ENCODE measurements around the gene DENND10. TPM values are rescaled to one million over a fixed set of nuclear protein-coding genes. Genes with fewer than 3 reads are reported as not detected.

The DENND10 gene
- total RNA-seq, 6 experiments from 2014 or later: 24.0 to 46.4 (median 36.1) TPM

DNA sequence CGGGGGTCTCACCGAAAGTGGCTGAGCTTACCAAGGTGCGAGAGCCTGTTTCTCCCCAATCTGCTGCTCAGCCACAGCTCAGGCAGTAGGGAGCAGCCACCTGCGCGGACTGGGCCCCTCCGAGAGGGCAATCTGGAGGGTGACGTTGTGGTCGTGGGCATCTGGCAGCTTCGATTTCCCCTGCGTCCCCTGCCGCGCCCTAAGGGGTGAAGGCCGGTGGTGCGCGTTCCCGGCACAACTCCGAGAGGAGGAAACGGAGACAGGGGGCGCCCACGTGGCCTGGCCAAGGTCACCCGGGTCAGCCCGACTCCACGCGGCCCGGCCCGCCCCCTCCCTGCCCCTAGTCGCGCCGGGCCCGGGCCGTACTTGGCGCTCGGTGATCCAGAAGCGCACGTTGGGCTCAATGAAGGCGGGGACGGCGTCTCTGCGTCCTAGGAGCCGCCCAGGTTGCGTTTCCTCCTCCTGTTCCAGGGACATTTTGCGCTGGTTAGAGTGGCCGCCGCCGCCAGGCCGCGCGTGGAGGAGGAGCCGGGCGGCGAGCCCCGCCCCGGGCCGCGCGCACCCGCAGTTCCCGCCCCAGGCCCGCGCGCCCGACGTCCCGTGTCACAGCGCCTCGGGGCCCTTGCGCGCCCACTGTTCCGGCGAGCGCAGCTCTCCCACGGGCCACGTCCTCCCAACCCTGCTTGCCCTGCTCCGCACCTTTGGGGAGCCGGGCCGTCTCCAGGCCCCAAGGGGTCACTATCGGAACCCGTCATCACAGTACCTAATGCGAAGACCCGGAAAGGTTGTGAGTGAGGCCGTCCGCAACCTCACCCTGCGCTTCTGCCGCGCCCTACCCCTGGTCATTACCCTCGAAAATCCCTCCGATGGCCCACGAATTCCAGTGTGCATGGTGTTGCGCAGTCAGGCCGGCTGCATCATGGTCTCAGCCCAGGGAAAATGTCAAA is 61.5 kb downstream of the DENND10 start, which contains the start of gene SFXN4:
Gene SFXN4 (minus strand): TSS at position 544 of the 947 bp plus-strand sequence. CDS start 67 bp downstream, at position 477.
- WGBS (ENCODE audit: insufficient coverage, low coverage, low lambda C conversion rate, missing lambda C conversion rate): under 1% methylated on average over 25 of the region's 90 CpGs
- peaks cover 0 to 26% (median 3%) of the 10 kb centered on the region in 4 donors for H3K4me1 ChIP-seq
- peaks cover 0 to 30% (median 9%) of the 10 kb centered on the region in 4 donors for H3K36me3 ChIP-seq
- H3K27ac ChIP-seq: peak within 1 kb of the TSS; percentile 85 to 87 (median 87)
- peak; percentile 88 to 92 (median 90) for DNase-seq
- H3K9me3 ChIP-seq: no peaks in the 10 kb centered on the region
- TF ChIP-seq, protein P1, sequence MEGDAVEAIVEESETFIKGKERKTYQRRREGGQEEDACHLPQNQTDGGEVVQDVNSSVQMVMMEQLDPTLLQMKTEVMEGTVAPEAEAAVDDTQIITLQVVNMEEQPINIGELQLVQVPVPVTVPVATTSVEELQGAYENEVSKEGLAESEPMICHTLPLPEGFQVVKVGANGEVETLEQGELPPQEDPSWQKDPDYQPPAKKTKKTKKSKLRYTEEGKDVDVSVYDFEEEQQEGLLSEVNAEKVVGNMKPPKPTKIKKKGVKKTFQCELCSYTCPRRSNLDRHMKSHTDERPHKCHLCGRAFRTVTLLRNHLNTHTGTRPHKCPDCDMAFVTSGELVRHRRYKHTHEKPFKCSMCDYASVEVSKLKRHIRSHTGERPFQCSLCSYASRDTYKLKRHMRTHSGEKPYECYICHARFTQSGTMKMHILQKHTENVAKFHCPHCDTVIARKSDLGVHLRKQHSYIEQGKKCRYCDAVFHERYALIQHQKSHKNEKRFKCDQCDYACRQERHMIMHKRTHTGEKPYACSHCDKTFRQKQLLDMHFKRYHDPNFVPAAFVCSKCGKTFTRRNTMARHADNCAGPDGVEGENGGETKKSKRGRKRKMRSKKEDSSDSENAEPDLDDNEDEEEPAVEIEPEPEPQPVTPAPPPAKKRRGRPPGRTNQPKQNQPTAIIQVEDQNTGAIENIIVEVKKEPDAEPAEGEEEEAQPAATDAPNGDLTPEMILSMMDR (IDR thresholded peaks at IDR 0.05): peak in 2 of 4 donors; percentile 0 to 7
- peak; percentile 76 for TF ChIP-seq POLR2A (IDR thresholded peaks at IDR 0.05)
- intact Hi-C loops (cut with DNase I): no loop called here
- H3K4me3 ChIP-seq: peak within 1 kb of the TSS; percentile 74 to 87 (median 80)
- H3K27me3 ChIP-seq: no peaks in the 10 kb centered on the region
- peak; percentile 92 to 97 (median 94) for ATAC-seq

GRCh38 chr10:119166118-119166500 is 62.2 kb downstream of the DENND10 start:
- H3K36me3 ChIP-seq: peaks cover 0 to 26% (median 10%) of the 10 kb centered on the region in 4 donors
- WGBS (ENCODE audit: insufficient coverage, low coverage, low lambda C conversion rate, missing lambda C conversion rate): 80% methylated on average over 2 of the region's 7 CpGs
- no peak for ATAC-seq
- peak overlapping the region; percentile 85 to 87 (median 87) for H3K27ac ChIP-seq
- H3K4me1 ChIP-seq: peaks cover 0 to 26% (median 3%) of the 10 kb centered on the region in 4 donors
- TF ChIP-seq POLR2A (IDR thresholded peaks at IDR 0.05): no peak
- TF ChIP-seq, protein P1 (IDR thresholded peaks at IDR 0.05): no peak
- no peaks in the 10 kb centered on the region for H3K9me3 ChIP-seq
- H3K27me3 ChIP-seq: no peaks in the 10 kb centered on the region
- peak overlapping the region; percentile 74 to 87 (median 80) for H3K4me3 ChIP-seq
- DNase-seq: no peak
- intact Hi-C loops (cut with DNase I): no loop called here

DNA sequence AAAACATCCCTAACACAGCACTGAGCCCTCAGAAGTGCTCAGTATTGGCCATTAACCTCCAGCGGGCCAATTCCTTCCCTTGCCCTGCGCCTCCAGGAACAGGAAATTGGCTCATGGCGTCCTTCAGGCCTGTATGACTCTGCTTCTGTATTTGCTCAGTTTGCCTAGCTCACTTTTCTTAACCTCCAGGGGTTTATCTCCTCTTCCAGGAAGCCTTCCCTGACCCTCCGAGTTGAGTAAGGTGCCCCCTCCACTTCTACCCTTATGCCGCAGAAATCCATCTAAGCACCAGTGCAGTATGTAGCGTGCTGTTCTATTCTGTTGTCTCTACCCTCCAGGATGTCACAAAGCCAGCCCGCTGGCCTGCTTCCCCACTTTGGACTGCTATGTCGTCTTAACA is 62.7 kb downstream of the DENND10 start:
- peaks cover 0 to 31% (median 11%) of the 10 kb centered on the region in 4 donors for H3K36me3 ChIP-seq
- ATAC-seq: no peak
- intact Hi-C loops (cut with DNase I): no loop called here
- H3K4me1 ChIP-seq: peaks cover 0 to 26% (median 3%) of the 10 kb centered on the region in 4 donors
- TF ChIP-seq, protein P1 (IDR thresholded peaks at IDR 0.05): no peak
- TF ChIP-seq POLR2A (IDR thresholded peaks at IDR 0.05): no peak
- no peaks in the 10 kb centered on the region for H3K27me3 ChIP-seq
- 37% methylated on average over 3 of the region's 8 CpGs for WGBS (ENCODE audit: insufficient coverage, low coverage, low lambda C conversion rate, missing lambda C conversion rate)
- peak overlapping the region in 1 of 3 donors; percentile 87 for H3K27ac ChIP-seq
- DNase-seq: no peak
- H3K9me3 ChIP-seq: no peaks in the 10 kb centered on the region
- H3K4me3 ChIP-seq: no peak overlapping the region

GRCh38 chr10:119167041-119167440 is 63.1 kb downstream of the DENND10 start:
- TF ChIP-seq, protein P1 (IDR thresholded peaks at IDR 0.05): no peak
- TF ChIP-seq POLR2A (IDR thresholded peaks at IDR 0.05): no peak
- H3K36me3 ChIP-seq: peaks cover 0 to 36% (median 15%) of the 10 kb centered on the region in 4 donors
- no peaks in the 10 kb centered on the region for H3K27me3 ChIP-seq
- no peak overlapping the region for H3K27ac ChIP-seq
- DNase-seq (no peak), ATAC-seq (no peak)
- H3K4me1 ChIP-seq: peaks cover 0 to 24% (median 3%) of the 10 kb centered on the region in 4 donors
- 81% methylated on average over 8 of the region's 8 CpGs for WGBS (ENCODE audit: insufficient coverage, low coverage, low lambda C conversion rate, missing lambda C conversion rate)
- H3K9me3 ChIP-seq: no peaks in the 10 kb centered on the region
- intact Hi-C loops (cut with DNase I): no loop called here
- no peak overlapping the region for H3K4me3 ChIP-seq
